GM18511 (cell line): ENCODE results near the gene DUX4.
"Not testable (repeated sequence)": the region's sequence is repeated elsewhere in the genome, so short reads cannot be mapped to it uniquely, and the experiment has no call there.

Source experiments
- ATAC-seq: cut with Tn5 transposase; IDR thresholded peaks from one replicate; pipeline ENCODE4 v1.9.1; 2021; ENCODE audit warnings: mild to moderate bottlenecking, moderate library complexity; ENCODE audit not compliant: unreplicated experiment

Gene DUX4

DNA sequence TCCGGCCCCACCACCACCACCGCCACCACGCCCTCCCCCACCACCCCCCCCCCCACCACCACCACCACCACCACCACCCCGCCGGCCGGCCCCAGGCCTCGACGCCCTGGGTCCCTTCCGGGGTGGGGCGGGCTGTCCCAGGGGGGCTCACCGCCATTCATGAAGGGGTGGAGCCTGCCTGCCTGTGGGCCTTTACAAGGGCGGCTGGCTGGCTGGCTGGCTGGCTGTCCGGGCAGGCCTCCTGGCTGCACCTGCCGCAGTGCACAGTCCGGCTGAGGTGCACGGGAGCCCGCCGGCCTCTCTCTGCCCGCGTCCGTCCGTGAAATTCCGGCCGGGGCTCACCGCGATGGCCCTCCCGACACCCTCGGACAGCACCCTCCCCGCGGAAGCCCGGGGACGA, at the start of gene DUX4:
Gene DUX4, plus strand, starts transcription at position 347 of the 400 bp plus-strand sequence. Its CDS starts 0 bp downstream, at position 347.
- not testable (repeated sequence) for ATAC-seq

DNA sequence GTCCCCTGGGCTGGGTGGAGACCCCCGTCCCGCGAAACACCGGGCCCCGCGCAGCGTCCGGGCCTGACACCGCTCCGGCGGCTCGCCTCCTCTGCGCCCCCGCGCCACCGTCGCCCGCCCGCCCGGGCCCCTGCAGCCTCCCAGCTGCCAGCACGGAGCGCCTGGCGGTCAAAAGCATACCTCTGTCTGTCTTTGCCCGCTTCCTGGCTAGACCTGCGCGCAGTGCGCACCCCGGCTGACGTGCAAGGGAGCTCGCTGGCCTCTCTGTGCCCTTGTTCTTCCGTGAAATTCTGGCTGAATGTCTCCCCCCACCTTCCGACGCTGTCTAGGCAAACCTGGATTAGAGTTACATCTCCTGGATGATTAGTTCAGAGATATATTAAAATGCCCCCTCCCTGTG, 1.9 kb downstream of the DUX4 start:
- not testable (repeated sequence) for ATAC-seq

DNA sequence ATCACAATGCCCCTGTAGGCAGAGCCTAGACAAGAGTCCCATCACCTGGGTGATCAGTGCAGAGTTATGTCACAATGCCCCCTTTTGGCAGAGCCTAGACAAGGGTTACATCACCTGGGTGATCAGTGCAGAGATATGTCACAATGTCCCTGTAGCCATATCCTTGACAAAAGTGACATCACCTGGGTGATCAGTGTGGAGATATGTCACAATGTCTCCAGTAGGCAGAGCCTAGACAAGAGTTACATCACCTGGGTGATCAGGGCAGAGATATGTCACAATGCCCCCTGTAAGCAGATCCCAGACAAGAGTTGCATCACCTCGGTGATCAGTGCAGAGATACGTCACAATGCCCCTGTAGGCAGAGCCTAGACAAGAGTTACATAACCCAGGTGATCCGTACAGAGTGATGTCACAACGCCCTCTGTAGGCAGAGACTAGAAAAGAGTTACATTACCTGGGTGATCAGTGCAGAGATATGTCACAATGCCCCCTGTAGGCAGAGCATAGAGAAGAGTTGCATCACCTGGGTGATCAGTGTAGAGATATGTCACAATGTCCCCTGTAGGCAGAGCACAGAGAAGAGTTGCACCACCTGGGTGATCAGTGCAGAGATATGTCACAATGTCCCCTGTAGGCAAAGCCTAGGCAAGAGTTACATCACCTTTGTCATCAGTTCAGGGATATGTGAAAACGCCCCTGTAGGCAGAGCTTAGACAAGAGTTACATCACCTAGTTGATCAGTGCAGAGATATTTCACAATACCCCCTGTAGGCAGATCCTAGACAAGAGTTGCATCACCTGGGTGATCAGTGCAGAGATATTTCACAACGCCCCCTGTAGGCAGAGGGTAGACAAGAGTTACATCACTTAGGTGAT, 4.4 kb downstream of the DUX4 start:
- not testable (repeated sequence) for ATAC-seq

DNA sequence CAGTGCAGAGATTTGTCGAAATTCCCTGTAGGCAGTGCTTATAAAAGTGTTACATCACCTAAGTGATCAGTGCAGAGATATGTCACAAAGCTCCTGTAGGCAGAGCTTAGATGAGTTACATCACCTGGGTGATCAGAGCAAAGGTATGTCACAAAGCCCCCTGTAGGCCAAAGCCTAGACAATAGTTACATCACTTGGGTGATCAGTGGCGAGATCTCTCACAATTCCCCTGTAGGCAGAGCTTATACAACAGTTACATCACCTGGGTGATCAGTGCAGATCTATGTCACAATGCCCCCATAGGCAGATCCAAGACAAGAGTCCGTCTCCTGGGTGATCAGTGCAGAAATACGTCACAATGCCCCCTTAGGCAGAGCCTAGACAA, 5.0 kb downstream of the DUX4 start:
- ATAC-seq, result not testable (repeated sequence)

DNA sequence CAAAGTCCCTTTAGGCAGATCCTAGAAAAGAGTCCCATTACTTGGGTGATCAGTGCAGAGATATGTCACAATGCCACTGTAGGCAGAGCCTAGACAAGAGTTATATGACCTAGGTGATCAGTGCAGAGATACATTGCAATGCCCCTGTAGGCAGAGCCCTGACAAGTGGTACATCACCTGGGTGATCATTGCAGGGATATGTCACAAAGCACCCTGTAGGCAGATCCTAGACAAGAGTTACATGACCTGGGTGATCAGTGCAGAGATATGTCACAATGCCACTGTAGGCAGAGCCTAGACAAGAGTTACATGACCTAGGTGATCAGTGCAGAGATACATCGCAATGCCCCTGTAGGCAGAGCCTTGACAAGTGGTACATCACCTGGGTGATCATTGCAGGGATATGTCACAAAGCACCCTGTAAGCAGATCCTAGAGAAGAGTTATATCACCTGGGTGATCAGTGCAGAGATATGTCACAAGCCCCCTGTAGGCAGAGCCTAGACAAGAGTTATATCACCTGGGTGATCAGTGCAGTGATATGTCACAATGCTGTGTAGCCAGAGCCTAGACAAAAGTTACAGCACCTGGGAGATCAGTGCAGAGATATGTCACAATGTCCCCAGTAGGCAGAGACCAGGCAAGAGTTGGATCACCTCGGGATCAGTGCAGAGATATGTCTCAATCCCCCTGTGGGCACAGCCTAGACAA, 5.6 kb downstream of the DUX4 start:
- not testable (repeated sequence) for ATAC-seq

DNA sequence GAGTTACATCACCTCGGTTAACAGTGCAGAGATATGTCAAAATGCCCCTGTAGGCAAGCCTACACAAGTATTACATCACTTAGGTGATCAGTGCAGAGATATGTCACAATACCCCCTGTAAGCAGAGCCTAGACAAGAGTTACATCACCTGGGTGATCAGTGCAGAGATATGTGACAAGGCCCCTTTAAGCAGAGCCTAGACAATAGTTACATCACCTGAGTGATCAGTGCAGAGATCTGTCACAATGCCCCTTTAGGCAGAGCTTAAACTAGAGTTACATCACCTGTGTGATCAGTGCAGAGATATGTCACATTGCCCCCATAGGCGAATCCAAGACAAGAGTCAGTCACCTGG, 6.1 kb downstream of the DUX4 start:
- ATAC-seq, result not testable (repeated sequence)

DNA sequence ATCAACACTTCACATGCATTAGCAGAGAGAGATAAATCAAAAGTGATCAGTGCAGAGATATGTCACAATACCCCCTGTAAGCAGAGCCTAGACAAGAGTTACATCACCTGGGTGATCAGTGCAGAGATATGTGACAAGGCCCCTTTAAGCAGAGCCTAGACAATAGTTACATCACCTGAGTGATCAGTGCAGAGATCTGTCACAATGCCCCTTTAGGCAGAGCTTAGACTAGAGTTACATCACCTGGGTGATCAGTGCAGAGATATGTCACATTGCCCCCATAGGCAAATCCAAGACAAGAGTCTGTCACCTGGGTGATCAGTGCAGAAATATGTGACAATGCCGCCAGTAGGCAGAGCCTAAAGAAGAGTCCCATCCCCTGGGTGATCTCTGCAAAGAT, 7.4 kb downstream of the DUX4 start:
- not testable (repeated sequence) for ATAC-seq

DNA sequence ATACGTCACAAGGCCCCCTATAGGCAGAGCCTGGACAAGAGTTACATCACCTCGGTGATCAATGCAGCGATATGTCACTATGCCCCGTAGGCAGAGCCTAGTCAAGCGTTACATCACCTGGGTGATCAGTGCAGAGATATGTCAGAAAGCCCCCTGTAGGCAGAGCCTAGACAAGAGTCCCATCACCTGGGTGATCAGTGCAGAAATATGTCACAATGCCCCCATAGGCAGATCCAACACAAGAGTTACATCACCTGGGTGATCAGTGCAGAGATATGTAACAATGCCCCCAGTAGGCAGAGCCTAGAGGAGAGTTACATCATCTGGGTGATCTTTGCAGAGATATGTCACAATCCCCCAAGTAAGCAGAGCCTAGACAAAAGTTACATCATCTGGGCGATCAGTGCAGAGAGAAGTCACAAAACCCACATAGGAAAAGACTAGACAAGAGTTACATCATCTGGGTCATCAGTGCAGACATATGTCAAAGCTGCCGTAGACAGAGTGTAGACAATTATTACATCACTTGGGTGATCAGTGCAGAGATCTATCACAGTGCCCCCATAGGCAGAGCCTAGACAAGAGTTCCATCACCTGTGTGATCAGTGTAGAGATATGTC, 8.0 kb downstream of the DUX4 start:
- ATAC-seq, result not testable (repeated sequence)

DNA sequence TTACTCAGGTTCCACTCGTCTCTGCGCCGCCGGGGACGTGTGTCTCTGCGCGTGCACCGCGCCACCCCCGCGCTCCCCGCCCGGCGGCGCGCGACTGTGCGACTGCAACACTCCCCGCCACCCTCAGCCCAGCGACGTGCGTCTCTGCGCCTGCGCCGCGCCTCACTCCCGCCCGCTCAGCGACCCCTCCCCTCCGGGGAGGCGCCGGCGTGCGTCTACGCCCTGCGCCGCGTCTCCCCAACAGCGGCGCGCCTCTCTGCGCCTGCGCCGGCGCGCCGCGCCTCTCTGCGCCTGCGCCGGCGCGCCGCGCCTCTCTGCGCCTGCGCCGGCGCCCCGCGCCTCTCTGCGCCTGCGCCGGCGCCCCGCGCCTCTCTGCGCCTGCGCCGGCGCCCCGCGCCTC, 29.9 kb downstream of the DUX4 start:
- ATAC-seq, result not testable (repeated sequence)
